ENCODE measurements around the gene PPIP5K1. TPM values are rescaled to one million over a fixed set of nuclear protein-coding genes. Genes with fewer than 3 reads are reported as not detected.
A peak's percentile ranks its signal among the peaks of the same experiment; 100 is the strongest.
"Not testable (repeated sequence)": the region's sequence is repeated elsewhere in the genome, so short reads cannot be mapped to it uniquely, and the experiment has no call there.

PPIP5K1 gene
- 10 to 100 TPM; 16.7 to 44.7 (median 22.1) TPM for total RNA-seq

- not testable (repeated sequence) for H3K27me3 ChIP-seq, H3K36me3 ChIP-seq, H3K4me3 ChIP-seq, H3K27ac ChIP-seq, H3K9me3 ChIP-seq, H3K4me1 ChIP-seq
- ATAC-seq: peak; percentile 99
- WGBS, 2 donors (ENCODE audit: low coverage in 1 of 2): no CpG with 5 or more reads among the region's 54 CpGs
These were observed at the start of gene PPIP5K1 for GRCh38 chr15:43589778-43590466. TSS of gene PPIP5K1 (minus strand) at chr15:43590208. CDS start at chr15:43584504, 5,704 bp downstream.

- not testable (repeated sequence) for H3K4me1 ChIP-seq, H3K36me3 ChIP-seq, H3K27ac ChIP-seq, H3K4me3 ChIP-seq, H3K9me3 ChIP-seq, ATAC-seq, H3K27me3 ChIP-seq
- WGBS, 2 donors (ENCODE audit: low coverage in 1 of 2): 92 to 93% methylated on average over 3 to 5 of the region's 8 CpGs
These were observed 48.6 kb upstream of the PPIP5K1 start for GRCh38 chr15:43638464-43639204.

DNA sequence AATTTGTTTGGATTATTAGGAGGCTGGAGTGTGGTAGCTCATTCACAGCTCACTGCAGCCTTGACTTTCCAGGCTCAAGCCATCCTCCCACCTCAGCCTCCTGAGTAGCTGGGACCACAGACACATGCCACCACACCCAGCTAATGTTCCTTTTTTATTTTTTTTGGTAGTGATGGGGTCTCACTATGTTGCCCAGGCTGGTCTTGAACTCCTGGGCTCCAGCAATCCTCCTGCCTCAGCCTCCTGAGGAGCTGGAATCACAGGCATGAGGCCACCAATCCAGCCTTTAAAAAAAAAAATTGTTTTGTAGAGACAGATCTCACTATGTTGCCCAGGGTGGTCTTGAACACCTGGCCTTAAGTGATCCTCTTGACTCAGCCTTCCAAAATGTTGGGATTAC, 36.9 kb upstream of the PPIP5K1 start:
- not testable (repeated sequence) for H3K36me3 ChIP-seq, H3K4me3 ChIP-seq, H3K4me1 ChIP-seq, ATAC-seq, H3K9me3 ChIP-seq, H3K27me3 ChIP-seq, H3K27ac ChIP-seq

DNA sequence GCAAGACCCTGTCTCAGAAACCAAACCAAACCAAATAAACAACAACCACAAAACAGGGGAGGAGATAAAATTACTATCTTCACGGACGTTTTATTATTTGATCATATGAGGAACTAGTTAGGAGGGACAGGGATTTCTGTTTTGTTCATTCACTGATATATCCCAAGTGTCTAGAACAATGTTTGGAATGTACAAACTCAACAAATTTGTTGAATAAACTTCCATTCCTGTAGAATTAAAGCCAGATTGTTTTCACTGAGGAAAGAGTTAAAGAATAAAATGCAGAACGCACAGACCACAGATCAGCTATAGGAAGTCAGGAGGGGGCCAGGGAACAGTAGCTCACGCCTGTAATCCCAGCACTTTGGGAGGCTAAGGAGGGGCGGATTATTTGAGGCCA, 35.1 kb upstream of the PPIP5K1 start:
- Histone ChIP-seq H3K36me3 (no peaks in the 10 kb centered on the region), H3K27me3 (peaks cover 15% of the 10 kb centered on the region), H3K9me3 (no peaks in the 10 kb centered on the region), H3K4me3 (no peak overlapping the region), H3K27ac (no peak overlapping the region), H3K4me1 (no peaks in the 10 kb centered on the region)
- no peak for ATAC-seq
- 10 to 17% methylated on average over 2 to 3 of the region's 5 CpGs for WGBS, 2 donors (ENCODE audit: low coverage in 1 of 2)
- no peak for TF ChIP-seq EP300 (IDR thresholded peaks at IDR 0.05)
- no peak for TF ChIP-seq POLR2A (IDR thresholded peaks at IDR 0.05)
- no peak for TF ChIP-seq POLR2AphosphoS5 (IDR thresholded peaks at IDR 0.05)
- TF ChIP-seq, protein P1, sequence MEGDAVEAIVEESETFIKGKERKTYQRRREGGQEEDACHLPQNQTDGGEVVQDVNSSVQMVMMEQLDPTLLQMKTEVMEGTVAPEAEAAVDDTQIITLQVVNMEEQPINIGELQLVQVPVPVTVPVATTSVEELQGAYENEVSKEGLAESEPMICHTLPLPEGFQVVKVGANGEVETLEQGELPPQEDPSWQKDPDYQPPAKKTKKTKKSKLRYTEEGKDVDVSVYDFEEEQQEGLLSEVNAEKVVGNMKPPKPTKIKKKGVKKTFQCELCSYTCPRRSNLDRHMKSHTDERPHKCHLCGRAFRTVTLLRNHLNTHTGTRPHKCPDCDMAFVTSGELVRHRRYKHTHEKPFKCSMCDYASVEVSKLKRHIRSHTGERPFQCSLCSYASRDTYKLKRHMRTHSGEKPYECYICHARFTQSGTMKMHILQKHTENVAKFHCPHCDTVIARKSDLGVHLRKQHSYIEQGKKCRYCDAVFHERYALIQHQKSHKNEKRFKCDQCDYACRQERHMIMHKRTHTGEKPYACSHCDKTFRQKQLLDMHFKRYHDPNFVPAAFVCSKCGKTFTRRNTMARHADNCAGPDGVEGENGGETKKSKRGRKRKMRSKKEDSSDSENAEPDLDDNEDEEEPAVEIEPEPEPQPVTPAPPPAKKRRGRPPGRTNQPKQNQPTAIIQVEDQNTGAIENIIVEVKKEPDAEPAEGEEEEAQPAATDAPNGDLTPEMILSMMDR (IDR thresholded peaks at IDR 0.05): no peak

DNA sequence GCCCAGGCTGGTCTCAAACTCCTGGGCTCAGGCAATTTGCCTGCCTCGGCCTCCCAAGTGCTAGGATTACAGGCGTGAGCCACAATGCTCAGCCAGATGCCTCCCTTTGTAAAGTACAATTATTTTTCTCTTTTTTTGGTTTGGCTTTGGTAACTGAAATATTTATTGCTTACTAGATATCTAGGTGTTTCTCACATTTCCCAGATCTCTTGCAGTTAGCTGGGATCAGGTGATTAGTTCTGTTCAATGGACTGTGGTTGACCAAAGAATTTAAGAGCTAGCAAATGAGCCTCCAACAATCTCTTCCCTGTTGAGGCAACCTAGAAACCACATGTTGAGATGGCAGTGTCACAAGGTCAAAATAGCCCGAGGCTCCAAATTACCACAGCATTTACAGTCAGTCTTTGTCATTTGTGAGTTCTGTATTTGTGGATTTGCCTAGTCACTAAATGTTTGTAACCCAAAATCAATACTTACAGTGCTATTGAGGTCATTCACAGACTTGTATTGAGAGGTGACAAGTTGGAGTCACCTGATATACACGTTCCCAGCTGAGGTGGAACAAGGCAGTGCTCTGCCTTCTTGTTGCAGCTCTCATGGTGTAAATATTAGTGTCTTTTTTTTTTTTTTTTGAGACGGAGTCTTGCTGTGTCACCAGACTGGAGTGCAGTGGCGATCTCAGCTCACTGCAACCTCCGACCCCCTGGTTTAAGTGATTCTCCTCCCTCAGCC, 32.2 kb upstream of the PPIP5K1 start:
- H3K4me3 ChIP-seq, H3K27ac ChIP-seq, H3K36me3 ChIP-seq, H3K4me1 ChIP-seq, ATAC-seq, H3K9me3 ChIP-seq: not testable (repeated sequence)
- peaks cover 18% of the 10 kb centered on the region for H3K27me3 ChIP-seq
- 50 to 69% methylated on average over 2 to 5 of the region's 7 CpGs for WGBS, 2 donors (ENCODE audit: low coverage in 1 of 2)

DNA sequence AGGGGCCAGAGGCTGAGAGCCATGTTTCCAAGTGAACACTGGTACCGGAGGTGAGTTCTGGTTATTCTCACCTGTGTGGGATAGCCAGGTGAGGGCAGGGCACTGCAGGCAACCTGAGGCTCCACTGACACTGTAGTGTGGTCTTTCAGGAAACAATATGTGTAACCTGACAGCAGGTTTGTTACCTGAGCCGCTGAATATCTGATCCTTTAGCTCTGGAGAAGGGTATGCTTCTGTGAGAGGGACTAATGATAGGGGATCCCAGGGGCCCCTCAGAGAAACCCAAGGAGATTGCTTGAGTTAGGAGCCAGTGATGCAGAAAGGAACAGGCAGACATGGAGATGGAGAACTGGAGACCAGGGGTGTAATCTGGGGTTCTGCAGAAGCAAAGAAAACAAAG, 28.7 kb upstream of the PPIP5K1 start, which contains the start of gene STRC:
Gene STRC, minus strand, starts transcription at position 101 of the 400 bp plus-strand sequence. Its CDS starts 78 bp downstream, at position 23.
- WGBS, 2 donors (ENCODE audit: low coverage in 1 of 2): no CpG with 5 or more reads among the region's 2 CpGs
- H3K36me3 ChIP-seq, ATAC-seq, H3K4me1 ChIP-seq, H3K4me3 ChIP-seq, H3K27ac ChIP-seq, H3K9me3 ChIP-seq: not testable (repeated sequence)
- H3K27me3 ChIP-seq: peaks cover 18% of the 10 kb centered on the region

DNA sequence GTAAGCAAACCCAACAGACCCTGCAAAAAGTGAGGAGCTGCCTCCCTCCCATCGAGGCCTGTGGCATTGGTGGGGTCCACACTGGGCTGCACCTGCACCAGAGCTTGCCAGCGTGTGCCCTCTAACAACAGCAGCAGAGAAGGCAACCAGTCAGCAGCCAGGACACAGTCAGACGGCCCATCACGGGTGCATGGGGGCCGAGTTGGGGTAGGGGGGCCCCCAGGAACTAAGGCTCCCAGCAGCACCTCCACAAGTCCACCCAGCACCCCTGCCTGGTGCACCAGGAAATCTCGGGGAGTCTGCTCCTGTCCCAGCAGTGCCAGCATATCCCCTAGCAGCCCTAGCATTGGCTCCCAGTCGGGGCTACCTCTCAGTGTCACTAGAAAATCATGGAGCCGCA, 27.7 kb upstream of the PPIP5K1 start:
- no CpG with 5 or more reads among the region's 8 CpGs for WGBS, 2 donors (ENCODE audit: low coverage in 1 of 2)
- not testable (repeated sequence) for H3K4me1 ChIP-seq, ATAC-seq, H3K27ac ChIP-seq, H3K9me3 ChIP-seq, H3K36me3 ChIP-seq, H3K4me3 ChIP-seq
- peaks cover 12% of the 10 kb centered on the region for H3K27me3 ChIP-seq

GRCh38 chr15:43602233-43602632, 12.2 kb upstream of the PPIP5K1 start:
- not testable (repeated sequence) for ATAC-seq, H3K4me1 ChIP-seq, H3K27ac ChIP-seq, H3K4me3 ChIP-seq, H3K9me3 ChIP-seq, H3K27me3 ChIP-seq, H3K36me3 ChIP-seq
- 65 to 67% methylated on average over 2 of the region's 6 CpGs for WGBS, 2 donors (ENCODE audit: low coverage in 1 of 2)

- no CpG with 5 or more reads among the region's 2 CpGs for WGBS, 2 donors (ENCODE audit: low coverage in 1 of 2)
- H3K4me3 ChIP-seq, H3K36me3 ChIP-seq, H3K4me1 ChIP-seq, H3K27me3 ChIP-seq, H3K27ac ChIP-seq, H3K9me3 ChIP-seq, ATAC-seq: not testable (repeated sequence)
These were observed 10.2 kb upstream of the PPIP5K1 start for GRCh38 chr15:43600200-43600599.

GRCh38 chr15:43599131-43599530, 9.1 kb upstream of the PPIP5K1 start:
- H3K4me1 ChIP-seq, H3K4me3 ChIP-seq, H3K27ac ChIP-seq, H3K27me3 ChIP-seq, ATAC-seq, H3K36me3 ChIP-seq, H3K9me3 ChIP-seq: not testable (repeated sequence)
- 55 to 73% methylated on average over 2 to 4 of the region's 6 CpGs for WGBS, 2 donors (ENCODE audit: low coverage in 1 of 2)

GRCh38 chr15:43593328-43594190, 3.6 kb upstream of the PPIP5K1 start, which contains the start of gene CKMT1B:
TSS of gene CKMT1B (plus strand) at chr15:43594027. CDS start at chr15:43594219, 192 bp downstream.
- H3K27ac ChIP-seq, H3K4me1 ChIP-seq, H3K36me3 ChIP-seq, H3K4me3 ChIP-seq, ATAC-seq, H3K9me3 ChIP-seq, H3K27me3 ChIP-seq: not testable (repeated sequence)
- WGBS, 2 donors (ENCODE audit: low coverage in 1 of 2): no CpG with 5 or more reads among the region's 43 CpGs
